ENCODE results near the gene ATP5MG. TPM values are rescaled to one million over a fixed set of nuclear protein-coding genes. Genes with fewer than 3 reads are reported as not detected.

The ATP5MG gene
- total and polyA plus RNA-seq, 8 donors, result 98.5 to 312 (median 146) TPM

GRCh38 chr11:118406599-118407166 is 5.3 kb downstream of the ATP5MG start:
- H3K27me3 ChIP-seq, result no peaks in the 10 kb centered on the region
- 62 to 71% (median 68%) methylated on average over 7 of the region's 7 CpGs for WGBS, 5 donors
- intact Hi-C loops (cut with DNase I; ENCODE audit: low total_unique reads), result loop anchor here (10.0 kb wide), 1 partner anchor 78 kb away; no protein-coding TSS in a partner anchor
- H3K36me3 ChIP-seq, result peaks cover 19 to 61% (median 52%) of the 10 kb centered on the region in 4 donors
- H3K4me1 ChIP-seq, result peaks cover 14 to 67% (median 32%) of the 10 kb centered on the region in 4 donors
- DNase-seq, result peak in 1 of 2 donors; percentile 39
- H3K27ac ChIP-seq, result no peak overlapping the region
- H3K4me3 ChIP-seq, result no peak overlapping the region
- TF ChIP-seq CTCF (IDR thresholded peaks at IDR 0.05) (no peak), EP300 (IDR thresholded peaks at IDR 0.05) (no peak), POLR2A (IDR thresholded peaks at IDR 0.05) (no peak), POLR2AphosphoS5 (IDR thresholded peaks at IDR 0.05) (no peak)
- H3K9me3 ChIP-seq, result no peaks in the 10 kb centered on the region

- peaks cover 19 to 73% (median 65%) of the 10 kb centered on the region in 4 donors for H3K36me3 ChIP-seq
- H3K27ac ChIP-seq, result peak overlapping the region in 1 of 5 donors; percentile 29
- no peaks in the 10 kb centered on the region for H3K9me3 ChIP-seq
- WGBS, 5 donors, result 70 to 72% (median 71%) methylated on average over 7 of the region's 7 CpGs
- H3K27me3 ChIP-seq, result no peaks in the 10 kb centered on the region
- H3K4me1 ChIP-seq, result peaks cover 0 to 36% (median 8%) of the 10 kb centered on the region in 4 donors
- DNase-seq, result no peak
- H3K4me3 ChIP-seq, result no peak overlapping the region
- intact Hi-C loops (cut with DNase I; ENCODE audit: low total_unique reads), result no loop called here
- TF ChIP-seq CTCF (IDR thresholded peaks at IDR 0.05), result no peak
- no peak for TF ChIP-seq POLR2AphosphoS5 (IDR thresholded peaks at IDR 0.05)
- no peak for TF ChIP-seq POLR2A (IDR thresholded peaks at IDR 0.05)
- no peak for TF ChIP-seq EP300 (IDR thresholded peaks at IDR 0.05)
Observed at GRCh38 chr11:118410055-118410745, 8.8 kb downstream of the ATP5MG start.

- no peak overlapping the region for H3K4me3 ChIP-seq
- no peaks in the 10 kb centered on the region for H3K9me3 ChIP-seq
- H3K4me1 ChIP-seq, result peaks cover 0 to 34% (median 8%) of the 10 kb centered on the region in 4 donors
- DNase-seq, result peak in 1 of 2 donors; percentile 5
- H3K27me3 ChIP-seq, result no peaks in the 10 kb centered on the region
- H3K36me3 ChIP-seq, result peaks cover 15 to 60% (median 56%) of the 10 kb centered on the region in 4 donors
- H3K27ac ChIP-seq, result no peak overlapping the region
- intact Hi-C loops (cut with DNase I; ENCODE audit: low total_unique reads), result no loop called here
- no peak for TF ChIP-seq POLR2A (IDR thresholded peaks at IDR 0.05)
- TF ChIP-seq CTCF (IDR thresholded peaks at IDR 0.05), result no peak
- TF ChIP-seq POLR2AphosphoS5 (IDR thresholded peaks at IDR 0.05), result no peak
- no peak for TF ChIP-seq EP300 (IDR thresholded peaks at IDR 0.05)
- 60 to 80% (median 72%) methylated on average over 4 of the region's 4 CpGs for WGBS, 5 donors
Observed at GRCh38 chr11:118411530-118411929, 10.1 kb downstream of the ATP5MG start.

- intact Hi-C loops (cut with DNase I; ENCODE audit: low total_unique reads), result no loop called here
- Histone ChIP-seq H3K4me1 (peaks cover 0 to 27% (median 8%) of the 10 kb centered on the region in 4 donors), H3K27me3 (no peaks in the 10 kb centered on the region), H3K36me3 (peaks cover 5 to 46% (median 42%) of the 10 kb centered on the region in 4 donors), H3K27ac (no peak overlapping the region), H3K4me3 (no peak overlapping the region), H3K9me3 (no peaks in the 10 kb centered on the region)
- no peak for DNase-seq
- TF ChIP-seq CTCF (IDR thresholded peaks at IDR 0.05) (no peak), POLR2AphosphoS5 (IDR thresholded peaks at IDR 0.05) (no peak)
- 48 to 81% (median 62%) methylated on average over 1 of the region's 1 CpG for WGBS, 5 donors
Observed at GRCh38 chr11:118412921-118413320, 11.5 kb downstream of the ATP5MG start.

Measured in stomach (tissue), 9 donors.